GM12878 (cell line): Measurements from ENCODE around the gene ANKRD50.

Source experiments
- POLR2AphosphoS5 ChIP-seq: IDR thresholded peaks from 2 replicates; pipeline ENCODE4 v1.6.1; 2011; ENCODE audit warnings: mild to moderate bottlenecking, low read length, inconsistent platforms
- RAD21 ChIP-seq: IDR thresholded peaks from 2 replicates; pipeline ENCODE4 v1.6.1; 2011; ENCODE audit warnings: mild to moderate bottlenecking, low read depth, low read length, moderate library complexity; ENCODE audit not compliant: insufficient read depth
- RCOR1 ChIP-seq: conservative IDR thresholded peaks from 2 replicates; pipeline ENCODE4 v1.6.1; 2012; ENCODE audit warnings: low read depth, low read length, improper control_type of control experiment
- TF ChIP-seq, protein P1 (sequence below): fragments of 450-650 bp; IDR thresholded peaks from 2 replicates; pipeline ENCODE4 v1.6.1; 2016; ENCODE audit warnings: mild to moderate bottlenecking

DNA sequence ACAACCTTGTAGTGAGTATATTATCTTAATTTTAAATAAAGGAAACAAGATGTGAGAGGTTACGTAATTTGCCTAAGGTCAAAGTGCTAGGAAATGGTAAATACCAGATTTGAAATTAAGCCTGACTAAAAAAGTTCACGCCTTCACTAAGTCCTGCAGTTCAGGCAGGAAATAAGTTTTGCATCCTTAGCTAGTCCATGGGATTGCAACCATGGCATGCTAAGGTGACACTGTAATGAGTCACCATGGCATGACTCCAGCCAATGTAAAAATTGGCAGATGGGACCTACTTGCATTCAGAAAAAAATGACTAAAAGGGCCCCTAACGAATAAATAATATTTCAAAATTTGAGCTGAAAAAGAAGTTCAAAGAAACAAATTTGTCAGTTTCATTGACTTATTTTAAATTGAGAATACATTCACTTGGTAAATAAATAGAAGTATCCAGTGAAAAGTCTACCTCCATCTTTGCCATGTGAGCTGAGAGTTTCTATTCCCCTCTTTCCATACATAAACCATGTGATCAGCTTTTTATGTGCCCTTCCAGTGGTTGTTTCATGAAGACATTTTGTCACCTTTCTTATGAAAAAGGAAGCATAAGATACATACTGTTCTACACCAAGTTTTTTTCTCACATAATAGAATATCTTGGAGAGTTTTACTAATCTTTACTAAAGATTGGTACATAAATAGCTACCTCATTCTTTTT lies 72.4 kb downstream of the ANKRD50 start:
- TF ChIP-seq, protein P1, sequence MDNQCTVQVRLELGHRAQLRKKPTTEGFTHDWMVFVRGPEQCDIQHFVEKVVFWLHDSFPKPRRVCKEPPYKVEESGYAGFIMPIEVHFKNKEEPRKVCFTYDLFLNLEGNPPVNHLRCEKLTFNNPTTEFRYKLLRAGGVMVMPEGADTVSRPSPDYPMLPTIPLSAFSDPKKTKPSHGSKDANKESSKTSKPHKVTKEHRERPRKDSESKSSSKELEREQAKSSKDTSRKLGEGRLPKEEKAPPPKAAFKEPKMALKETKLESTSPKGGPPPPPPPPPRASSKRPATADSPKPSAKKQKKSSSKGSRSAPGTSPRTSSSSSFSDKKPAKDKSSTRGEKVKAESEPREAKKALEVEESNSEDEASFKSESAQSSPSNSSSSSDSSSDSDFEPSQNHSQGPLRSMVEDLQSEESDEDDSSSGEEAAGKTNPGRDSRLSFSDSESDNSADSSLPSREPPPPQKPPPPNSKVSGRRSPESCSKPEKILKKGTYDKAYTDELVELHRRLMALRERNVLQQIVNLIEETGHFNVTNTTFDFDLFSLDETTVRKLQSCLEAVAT: no peak
- no peak for TF ChIP-seq POLR2AphosphoS5
- no peak for TF ChIP-seq RCOR1
- no peak for TF ChIP-seq RAD21
